Thyroid gland (tissue), 4 donors: ENCODE data around the gene IL17C.

Experiments
- CTCF ChIP-seq, 6 experiments: fragments of 200-600 bp in 3 of 6; fragments of 450-650 bp in 3 of 6; sonication (generic) in 3 of 6; IDR thresholded peaks; one replicate each; pipeline ENCODE4 v1.5.1; 2016 to 2019; ENCODE audit warnings: antibody characterized with exemption in 6 of 6, mild to moderate bottlenecking in 2 of 6, inconsistent platforms in 1 of 6, moderate library complexity in 1 of 6
- POLR2A ChIP-seq, 2 donors: fragments of 450-650 bp; IDR thresholded peaks; one replicate each; pipeline ENCODE4 v1.6.1; 2017; ENCODE audit warnings: antibody characterized with exemption in 2 of 2, mild to moderate bottlenecking in 2 of 2, moderate library complexity in 1 of 2

GRCh38 chr16:88606148-88606757 is 32.1 kb upstream of the IL17C start:
- TF ChIP-seq CTCF (IDR thresholded peaks at IDR 0.05) (no peak), POLR2A (IDR thresholded peaks at IDR 0.05) (no peak)
